HG03280 (cell line): Measurements from ENCODE around the gene CEP63.
A peak's percentile ranks its signal among the peaks of the same experiment; 100 is the strongest.

Source experiments
- ATAC-seq: cut with Tn5 transposase; IDR thresholded peaks from one replicate; pipeline ENCODE4 v1.9.1; 2021; ENCODE audit warnings: mild to moderate bottlenecking, moderate library complexity; ENCODE audit not compliant: unreplicated experiment

The CEP63 gene

DNA sequence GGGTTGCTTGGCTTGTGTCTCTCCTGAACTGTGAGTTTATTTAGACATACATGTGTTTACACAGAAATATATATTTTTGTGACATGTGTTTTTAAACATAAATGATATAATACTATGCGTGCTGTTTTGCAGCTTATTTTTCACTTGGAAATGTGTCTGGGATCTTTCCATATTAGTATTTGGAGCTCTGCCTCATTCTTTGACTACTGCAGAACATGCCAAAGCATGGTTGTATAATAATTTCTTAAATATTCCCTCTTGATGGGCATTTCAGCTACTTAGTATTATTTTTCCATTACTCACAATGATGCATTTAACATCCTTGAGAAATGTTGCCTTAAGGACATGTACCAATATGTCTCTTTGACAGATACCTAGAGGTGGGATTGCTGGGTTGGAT, 19.5 kb upstream of the CEP63 start:
- ATAC-seq = no peak

DNA sequence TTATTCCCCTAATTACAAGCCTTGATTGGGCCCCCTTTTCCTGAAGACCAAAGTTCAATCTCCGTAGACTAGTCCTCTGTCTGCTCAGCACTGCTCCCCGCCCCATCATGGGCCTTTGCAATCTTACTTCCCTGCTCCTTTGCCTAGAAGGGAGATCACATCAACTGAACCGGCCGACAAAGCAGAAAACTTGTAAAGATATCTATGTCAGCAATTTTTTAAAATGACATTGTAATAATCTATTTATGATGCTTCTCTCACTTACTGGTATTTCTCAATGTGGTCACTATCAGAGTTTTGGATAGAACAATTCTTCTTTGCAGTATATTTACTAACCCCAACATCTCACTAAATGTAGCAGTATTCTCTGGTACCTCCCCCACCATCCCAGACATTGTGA, 17.3 kb upstream of the CEP63 start:
- ATAC-seq = no peak

DNA sequence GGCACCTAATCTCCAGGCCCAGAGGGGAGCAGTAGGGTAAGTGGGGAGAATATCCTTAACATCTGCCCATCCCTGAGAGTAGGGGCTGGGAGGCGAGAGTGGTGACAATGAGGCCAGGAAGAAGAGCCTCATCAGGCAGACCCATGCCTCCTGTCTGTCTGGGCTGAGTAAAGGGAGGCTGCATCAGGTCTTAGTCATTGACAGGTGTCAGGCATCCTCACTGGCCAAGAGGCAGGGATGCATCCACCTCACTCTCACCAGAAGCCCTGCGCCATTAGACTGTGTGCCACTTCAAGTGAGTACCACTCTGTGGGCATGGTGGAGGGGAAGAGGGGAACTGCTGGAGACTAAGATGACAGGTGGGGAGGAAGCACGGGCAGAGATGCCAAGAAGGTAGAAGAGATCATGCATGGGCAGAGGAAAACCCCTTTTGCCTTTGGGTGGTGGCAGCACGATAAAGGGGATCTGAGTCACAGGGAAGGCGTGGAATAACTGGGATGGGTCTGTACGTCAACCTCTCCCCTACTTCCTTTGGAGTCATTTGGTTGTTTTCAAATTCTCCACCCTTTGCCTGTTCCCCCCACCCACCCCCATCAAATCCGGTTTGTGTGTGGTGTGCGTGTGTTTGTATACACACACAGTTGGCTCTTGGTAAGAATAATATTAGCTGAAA, 14.2 kb upstream of the CEP63 start:
- ATAC-seq = no peak

DNA sequence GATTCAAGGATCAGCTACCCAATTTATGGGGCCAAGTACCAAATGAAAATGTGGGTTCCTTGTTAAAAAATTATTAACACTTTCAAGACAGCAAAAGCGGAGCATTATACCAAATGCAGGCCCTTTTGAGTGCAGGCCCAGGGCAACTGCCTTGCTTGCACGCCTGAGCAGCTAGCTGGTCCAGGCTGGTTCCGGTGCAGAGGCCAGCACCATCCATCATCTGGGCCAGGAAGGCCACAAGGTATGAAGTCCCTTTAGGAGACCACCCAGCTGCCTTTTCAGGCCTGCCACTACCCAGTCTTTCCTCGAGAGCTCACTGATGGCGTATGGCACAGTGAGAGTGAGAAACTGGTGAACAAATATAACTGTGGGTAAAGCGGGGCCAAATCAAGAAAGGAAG, 13.0 kb upstream of the CEP63 start:
- no peak for ATAC-seq

DNA sequence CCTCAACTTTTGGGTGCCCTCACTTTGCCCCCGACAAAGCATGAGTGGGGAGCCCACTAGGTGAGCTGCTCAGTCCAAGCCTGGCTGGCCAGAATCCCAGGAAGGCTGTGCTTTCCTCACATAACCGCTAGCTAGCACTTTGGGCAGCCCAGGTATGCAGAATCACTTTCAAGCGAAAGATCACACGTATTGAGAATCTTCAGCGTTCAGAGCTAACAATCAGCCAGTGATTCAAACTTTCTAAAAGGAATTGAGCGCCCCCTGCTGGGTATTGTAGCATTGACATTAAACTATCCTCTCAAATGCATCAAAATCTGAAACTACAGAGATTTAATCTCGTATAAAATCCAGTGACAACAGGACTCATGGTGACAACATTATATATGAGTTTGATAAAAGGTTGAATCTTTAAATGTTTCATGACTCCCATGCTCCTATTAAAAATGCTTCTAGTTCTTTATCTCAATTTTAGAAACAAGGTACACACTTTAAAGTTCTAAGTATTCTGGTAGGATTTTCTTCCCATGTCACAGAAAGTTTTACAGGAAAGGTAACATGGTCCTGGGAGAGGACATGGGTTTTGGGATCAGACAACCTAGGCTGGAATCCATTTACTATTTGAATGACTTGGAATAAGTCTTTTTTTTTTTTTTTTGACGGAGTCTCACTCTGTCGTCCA, 11.8 kb upstream of the CEP63 start:
- ATAC-seq = peak; percentile 65

DNA sequence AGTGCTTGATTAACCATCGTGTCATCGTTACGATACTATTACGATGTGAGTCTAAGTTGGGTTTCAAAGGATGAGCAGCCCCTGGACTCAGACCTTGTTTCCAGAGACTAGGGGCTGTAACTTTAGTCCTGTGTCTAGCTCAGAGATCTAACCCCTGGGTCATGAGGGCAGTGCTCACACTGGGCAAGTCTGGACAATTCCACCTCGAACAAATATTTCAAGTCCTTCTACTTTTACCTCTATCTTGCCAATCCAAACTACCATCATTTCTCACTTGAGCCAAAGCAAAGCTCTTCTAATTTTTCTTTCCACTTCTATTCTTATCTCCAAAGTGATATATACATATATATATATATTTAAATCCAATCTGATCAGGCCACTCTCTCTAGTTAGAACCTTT, 10.9 kb upstream of the CEP63 start:
- no peak for ATAC-seq

DNA sequence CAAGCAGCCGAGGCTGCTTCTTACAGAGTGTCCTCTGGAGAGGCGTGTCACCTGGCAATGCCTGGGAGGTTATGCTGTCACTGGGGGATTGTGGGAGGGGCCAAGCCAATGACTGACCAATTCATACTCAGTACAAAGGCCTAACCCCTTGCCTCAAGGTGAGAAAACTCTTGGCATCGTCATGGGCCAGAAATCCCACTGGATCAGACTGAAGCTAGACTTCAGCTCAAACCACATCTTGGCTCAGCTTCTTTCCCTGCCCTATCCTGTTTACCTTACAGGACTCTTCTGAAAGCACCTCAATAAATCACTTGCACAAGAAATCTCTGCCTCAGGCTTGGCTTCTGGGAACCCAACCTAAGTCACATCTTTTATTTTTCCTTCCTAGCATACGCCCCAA, 9.6 kb upstream of the CEP63 start:
- ATAC-seq = no peak

DNA sequence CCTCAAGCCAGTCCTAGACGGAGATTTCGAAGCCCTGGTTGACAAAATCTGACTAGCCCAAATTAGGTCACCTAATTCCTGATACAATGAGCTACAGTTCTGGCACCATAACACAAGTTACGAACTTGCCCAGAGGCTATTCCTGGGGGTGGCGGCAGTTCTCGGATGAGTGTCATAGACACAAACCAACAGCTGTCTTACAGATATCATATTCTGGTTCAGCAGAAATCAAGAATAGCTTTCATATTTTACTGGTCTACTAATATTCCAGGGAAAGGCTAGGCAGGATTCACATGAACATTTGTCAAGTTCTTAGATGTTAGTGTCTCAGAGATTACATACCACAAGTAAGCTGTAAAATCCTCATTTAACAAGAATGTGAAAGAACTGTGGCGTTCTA, 8.9 kb upstream of the CEP63 start:
- ATAC-seq = no peak

DNA sequence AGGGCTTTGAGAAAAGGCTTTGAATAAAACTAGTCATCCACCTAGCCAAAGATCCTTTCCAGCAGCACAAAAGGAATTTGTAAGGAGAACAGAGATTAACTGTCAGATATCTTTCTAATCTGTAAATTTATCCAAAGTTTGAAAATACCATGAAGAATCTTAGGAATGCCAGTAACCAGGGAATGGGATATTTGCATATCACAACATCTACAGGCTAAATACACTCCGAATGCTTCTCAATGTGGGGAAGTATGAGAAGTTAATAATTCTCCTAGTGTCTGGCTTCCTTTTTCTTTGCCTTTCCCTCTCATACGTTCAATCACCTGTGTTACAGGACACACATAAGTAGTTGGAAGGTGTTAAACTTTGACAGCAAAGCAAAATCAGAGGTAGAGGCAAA, 7.9 kb upstream of the CEP63 start:
- no peak for ATAC-seq

DNA sequence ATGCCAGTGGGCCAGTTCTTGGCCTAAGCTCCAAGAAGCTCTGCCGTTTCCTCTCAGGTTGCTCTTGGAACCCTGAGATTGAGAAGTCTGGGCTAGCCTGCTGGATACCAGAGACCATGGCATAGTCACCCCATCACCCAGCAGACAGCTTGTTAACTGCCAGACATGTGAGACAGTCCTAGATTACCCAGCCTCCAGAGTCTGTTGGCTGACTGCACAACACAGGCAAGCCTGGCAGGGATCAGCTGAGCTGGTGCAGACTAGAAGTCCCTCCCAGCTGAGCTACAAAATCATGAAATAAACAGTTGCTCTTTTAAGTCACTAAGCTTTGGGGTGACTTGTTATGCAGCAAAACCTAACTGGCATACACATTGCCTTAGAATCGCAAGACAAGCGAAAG, 5.3 kb upstream of the CEP63 start:
- no peak for ATAC-seq

DNA sequence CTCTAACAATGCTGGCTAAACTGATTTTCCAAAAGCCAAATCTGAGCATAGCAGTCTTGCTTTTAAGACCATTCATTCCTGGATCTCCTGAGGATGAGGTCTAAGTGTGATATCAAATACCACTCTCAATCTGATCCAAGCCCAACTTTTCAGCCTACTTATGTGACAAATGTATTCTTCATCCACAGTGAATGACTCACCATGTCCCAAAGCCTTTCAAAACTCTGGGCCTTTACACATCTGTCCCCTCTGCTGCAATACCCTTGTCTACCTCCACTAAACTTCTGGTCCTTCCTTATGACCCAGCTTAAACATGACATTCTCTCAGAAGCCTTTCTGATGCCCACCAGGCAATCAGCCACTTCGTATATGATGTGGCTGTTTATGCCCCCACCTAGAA, 4.7 kb upstream of the CEP63 start:
- no peak for ATAC-seq

DNA sequence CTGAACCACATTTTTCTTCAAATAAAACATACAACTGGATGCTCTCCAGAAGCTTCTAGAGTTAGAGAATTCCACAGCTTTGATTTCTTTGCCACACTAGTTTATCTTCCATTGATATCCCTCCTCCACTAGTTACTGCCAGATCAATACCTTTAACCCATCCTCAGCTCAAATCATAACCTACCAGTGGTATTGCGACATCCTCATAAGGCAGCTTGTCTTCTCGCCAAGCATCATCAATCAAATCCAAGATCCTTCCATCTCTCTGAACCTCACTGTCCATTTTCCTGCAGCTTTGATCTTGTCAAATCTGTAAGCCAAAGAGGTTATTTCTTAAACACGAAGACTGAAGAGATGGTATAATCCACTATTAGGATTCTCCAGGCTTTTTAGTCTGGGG, 3.2 kb upstream of the CEP63 start:
- ATAC-seq = no peak

DNA sequence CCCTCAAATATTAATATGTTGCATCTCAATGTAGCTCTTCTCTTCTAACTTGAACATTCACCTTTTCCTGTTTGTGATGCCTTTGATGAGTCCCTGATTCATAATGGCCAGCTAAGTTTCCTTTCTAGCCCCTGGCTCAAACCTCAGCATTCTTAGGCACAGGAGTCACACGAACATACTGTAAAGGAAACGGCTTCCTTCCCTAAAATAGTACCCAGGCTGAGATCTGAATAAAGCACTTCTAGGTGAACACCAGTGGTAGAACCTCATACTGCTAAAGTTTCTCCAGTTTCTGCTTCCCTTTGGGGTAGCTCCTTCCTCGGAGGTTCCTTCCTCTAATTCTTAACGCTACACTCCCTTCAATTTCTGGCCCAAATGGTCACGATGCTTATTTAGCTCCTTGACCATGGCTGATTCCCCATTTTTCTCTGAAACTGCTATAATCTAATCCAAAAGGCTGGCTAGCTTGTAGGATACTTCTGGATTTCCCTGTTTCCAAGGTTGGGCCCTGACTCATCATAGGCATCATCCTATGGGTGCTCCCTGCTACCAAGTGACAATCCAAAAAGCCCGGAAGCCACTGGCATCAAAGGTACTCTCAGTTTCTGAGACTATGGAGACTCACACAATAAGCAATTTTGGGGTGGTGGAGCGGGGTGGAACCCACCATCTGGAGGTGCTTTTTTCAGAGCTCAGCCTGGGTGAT, 2.5 kb upstream of the CEP63 start:
- ATAC-seq = no peak

DNA sequence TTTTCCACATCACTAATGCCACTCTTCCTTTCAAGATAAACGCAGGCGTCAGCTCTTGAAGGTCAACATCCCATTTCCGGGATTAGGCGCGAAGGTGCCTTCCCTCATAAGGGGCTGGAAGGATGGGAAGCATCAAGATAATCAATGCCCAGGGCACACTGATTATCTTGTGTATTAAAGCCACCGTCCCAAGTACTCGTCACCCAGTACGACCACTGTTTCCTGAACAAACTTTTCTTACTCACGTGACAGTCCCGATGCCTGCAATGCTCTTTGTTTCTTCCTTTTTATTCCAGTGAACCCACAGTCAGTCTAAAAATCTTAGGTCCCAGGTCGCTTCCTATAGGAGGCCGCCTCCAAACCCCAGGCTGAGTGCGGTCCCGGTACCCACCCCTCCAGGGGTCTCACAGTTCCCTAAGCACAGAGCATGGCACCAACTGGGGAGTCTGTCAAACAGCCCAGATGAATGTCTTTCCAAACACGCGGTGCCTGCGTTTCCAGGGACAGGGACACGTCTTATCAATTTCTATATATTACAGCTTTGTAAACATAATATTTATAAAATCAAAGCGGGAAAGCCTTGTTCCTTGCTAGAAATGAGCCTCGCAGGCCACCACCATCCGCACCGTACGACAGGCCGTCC, 661 bp upstream of the CEP63 start:
- ATAC-seq = peak; percentile 2

DNA sequence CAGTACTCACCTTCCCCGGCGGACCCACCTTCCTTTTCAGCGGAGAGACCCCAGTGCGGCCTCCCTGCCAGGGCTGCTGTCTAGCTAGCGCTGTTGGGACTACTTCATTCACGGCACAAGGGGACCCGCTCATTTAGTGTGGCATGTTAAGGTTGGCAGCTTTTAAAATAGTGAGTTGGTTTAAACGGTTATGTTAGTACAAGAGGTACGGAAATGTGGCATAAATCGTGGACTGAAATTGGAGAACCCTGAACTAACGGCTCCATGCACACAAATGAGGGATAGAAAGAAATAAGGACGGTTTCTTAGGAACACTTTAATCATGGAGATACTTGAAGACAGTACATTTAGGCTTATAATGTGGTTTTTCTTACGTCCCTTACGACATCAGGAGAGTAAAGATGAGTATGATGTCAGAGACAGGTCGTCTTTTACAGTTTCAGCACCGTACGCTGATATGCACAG, 752 bp downstream of the CEP63 start:
- no peak for ATAC-seq

DNA sequence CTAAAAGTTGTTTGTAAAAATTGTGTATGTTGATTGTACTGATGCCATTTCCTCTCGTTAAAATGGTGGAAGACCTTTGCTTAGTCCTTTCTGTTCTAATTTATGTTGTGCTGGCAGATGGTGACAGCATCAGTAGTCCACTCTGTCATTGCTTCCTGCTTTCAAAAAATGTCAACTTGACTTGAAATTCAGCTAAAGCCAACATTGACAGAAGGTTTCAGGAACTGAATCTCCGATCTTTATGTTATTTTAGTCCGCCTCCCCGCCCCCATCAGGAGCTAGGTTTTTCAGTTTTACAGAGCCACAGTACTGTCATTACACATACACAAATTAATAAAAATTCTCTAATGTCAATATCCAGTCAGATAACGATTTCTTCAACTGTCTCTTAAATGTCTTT, 1.5 kb downstream of the CEP63 start:
- no peak for ATAC-seq

DNA sequence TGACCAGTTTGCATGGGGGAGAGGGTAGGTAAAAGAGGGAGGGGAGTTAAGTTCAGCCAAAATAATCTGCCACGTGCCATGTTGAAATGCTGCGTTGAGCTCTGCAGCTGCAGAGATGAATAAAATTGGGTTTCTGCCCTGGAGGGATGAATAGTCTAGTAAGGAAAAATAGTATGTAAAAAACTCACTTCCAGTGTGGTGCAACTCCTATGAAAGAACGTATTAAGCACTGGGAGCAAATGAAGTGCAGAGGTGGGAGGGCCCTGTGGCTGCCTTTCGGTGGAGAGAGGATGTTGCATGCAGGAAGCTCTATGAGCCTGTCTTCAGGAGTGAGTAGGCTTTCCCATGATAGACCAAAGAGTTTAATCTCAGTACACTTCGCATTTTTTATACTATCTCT, 8.6 kb downstream of the CEP63 start:
- no peak for ATAC-seq

DNA sequence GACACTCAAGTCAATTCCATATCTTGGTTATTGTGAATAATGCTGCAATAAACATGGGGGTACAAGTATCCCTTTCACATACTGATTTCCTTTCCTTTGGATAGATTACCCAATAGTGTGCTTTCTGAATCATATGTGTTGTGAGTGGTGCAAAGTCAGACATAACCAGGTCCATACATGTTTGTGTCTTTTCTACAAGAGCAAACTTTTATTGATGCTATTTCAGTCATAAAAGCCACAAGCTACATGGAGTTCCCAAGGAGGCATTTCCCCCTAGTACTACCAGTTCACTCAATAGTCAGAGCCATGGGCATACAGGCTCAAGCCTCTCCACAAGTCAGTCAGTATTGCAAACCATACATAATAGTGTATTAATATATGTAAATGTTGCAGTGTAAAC, 10.1 kb downstream of the CEP63 start:
- ATAC-seq = no peak

DNA sequence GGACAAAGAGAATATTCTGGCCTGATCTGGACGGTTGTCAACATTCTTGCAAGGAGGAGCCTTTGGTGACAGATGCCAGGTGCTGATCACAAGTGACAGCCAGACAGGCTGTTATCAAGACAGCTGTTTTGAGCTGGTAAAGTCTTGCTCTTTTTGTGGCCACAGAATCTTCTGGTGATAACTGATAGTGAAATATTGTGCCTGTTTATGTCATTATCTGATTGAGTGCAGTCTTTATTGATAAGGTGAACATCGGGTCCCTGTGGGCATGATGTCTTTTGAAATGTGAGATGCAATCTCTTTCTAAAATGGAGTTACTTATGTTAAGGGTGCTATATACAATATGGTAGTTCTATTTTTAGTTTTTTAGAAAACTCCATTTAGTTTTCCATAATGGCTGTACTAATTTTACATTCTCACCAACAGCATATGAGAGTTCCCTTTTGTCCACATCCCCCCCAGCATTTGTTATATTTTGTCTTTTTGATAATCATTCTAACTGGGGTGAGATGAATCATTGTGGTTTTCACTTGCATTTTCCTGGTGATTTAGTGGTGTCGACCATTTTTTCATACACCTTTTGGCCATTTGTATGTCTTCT, 10.7 kb downstream of the CEP63 start:
- no peak for ATAC-seq

DNA sequence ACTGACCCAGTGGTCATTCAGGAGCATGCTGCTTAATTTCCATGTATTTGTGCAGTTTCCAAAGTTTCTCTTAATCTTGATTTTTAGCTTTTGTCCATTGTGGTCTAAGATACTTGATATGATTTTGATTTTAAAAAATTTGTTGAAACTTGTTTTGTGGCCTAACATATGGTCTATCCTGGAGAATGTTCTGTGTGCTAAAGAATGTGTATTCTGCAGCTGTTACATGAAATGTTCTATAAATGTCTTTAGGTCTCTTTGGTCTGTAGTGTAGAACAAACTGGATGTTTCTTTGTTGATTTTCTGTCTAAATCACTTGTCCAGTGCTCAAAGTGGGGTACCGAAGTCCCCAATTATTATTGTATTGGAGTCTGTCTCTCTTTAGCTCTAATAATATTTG, 17.4 kb downstream of the CEP63 start:
- no peak for ATAC-seq

DNA sequence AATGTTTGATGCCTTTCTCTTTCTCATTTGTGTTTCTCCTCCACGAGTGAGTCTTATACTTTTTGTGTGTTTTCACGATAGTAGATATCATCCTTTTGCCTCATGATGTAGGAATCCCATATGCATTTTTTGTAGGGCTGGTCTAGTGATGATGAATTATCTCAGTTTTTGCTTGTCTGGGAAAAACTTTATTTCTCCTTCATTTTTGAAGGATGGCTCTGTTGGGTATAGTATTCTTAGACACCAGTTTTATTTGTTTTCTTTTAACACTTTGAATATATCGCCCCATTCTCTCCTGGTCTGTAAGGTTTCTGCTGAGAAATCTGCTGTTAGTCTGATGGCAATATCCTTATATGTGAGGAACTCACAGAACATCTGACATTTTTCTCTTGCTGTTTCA, 18.3 kb downstream of the CEP63 start:
- ATAC-seq = no peak
